ENCODE data around the gene CERK. TPM values are rescaled to one million over a fixed set of nuclear protein-coding genes. Genes with fewer than 3 reads are reported as not detected.

CERK gene
- total and polyA plus RNA-seq, 2 of the 13 experiments (the other 11 are each of a cell fraction or from before 2014, with no cell fraction given): 40.3 to 41.9 TPM

DNA sequence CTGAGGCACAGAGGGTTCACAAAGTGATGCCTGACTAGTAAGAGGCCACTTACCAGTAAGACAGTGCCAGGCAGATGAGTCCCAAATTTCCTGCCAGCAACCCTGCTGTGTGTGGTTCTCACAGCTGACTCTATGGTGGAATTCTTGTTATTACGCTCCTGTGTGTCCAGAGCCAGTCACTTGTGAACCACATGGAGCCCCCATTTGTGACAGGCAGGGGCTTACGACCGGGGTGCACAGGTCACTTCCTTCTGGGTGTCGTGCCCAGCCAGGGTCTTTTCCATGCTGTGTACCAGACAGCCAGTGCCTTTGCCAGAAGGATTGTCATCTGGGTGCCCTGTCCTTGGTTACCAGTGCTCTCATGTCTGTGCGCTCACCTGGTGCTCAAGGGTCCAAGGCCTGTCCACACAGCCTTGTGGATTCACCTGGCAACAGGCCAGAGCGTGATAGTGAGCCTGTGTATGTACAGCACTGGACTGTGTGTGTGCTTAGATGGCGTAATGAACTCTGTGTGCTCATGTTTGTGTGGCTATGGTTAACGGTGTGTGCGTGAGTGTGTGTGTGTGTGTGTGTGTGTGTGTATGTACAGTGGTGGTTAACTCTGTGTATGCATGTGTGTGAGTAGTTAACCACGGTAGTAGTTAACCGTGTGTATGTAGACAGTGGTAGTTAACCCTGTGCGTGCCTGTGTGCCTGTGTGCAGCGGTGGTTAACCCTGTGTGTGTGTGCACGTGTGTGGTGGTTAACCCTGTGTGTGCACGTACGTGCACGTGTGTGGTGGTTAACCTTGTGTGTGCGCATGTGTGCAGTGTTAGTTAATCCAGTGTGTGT is 99.2 kb downstream of the CERK start (continued):
- no peak for TF ChIP-seq POLR2G (IDR thresholded peaks at IDR 0.05; ENCODE audit: low read depth, low read length)
- TF ChIP-seq ZNF709 (CRISPR knock-in tag; IDR thresholded peaks at IDR 0.05): no peak
- TF ChIP-seq KAT7 (CRISPR knock-in tag; IDR thresholded peaks at IDR 0.05; ENCODE audit: borderline replicate concordance): no peak
- TF ChIP-seq ZFP82 (CRISPR knock-in tag; IDR thresholded peaks at IDR 0.05; ENCODE audit: borderline replicate concordance): no peak
- no peak for TF ChIP-seq ZNF644 (CRISPR knock-in tag; IDR thresholded peaks at IDR 0.05; ENCODE audit: low read depth)
- TF ChIP-seq ZFAT (CRISPR knock-in tag; conservative IDR thresholded peaks at IDR 0.05): no peak
- TF ChIP-seq GMEB2 (CRISPR knock-in tag; IDR thresholded peaks at IDR 0.05; ENCODE audit: low read depth): no peak
- no peak for TF ChIP-seq ZBTB8A (CRISPR knock-in tag; IDR thresholded peaks at IDR 0.05; ENCODE audit: borderline replicate concordance, low read depth)
- 0 out of 2 replicates have a peak, but pooled peaks have one; percentile 45 for TF ChIP-seq ZNF792 (CRISPR knock-in tag; IDR thresholded peaks at IDR 0.05)
- TF ChIP-seq PCBP2 (optimal IDR thresholded peaks at IDR 0.05; ENCODE audit: low read depth, low read length, poor library complexity, severe bottlenecking): no peak
- TF ChIP-seq MAFK (conservative IDR thresholded peaks at IDR 0.05 in 1 of 2, IDR thresholded peaks at IDR 0.05 in 1 of 2; ENCODE audit: low read length in 2 of 2): no peak
- TF ChIP-seq ZKSCAN8 (CRISPR knock-in tag; IDR thresholded peaks at IDR 0.05; ENCODE audit: borderline replicate concordance): no peak
- TF ChIP-seq SNAPC2 (CRISPR knock-in tag; IDR thresholded peaks at IDR 0.05): no peak; the same call in 1 of the 2 replicates
- TF ChIP-seq HMG20B (CRISPR knock-in tag; conservative IDR thresholded peaks at IDR 0.05): no peak
- no peak for TF ChIP-seq ZNF770 (CRISPR knock-in tag; IDR thresholded peaks at IDR 0.05)
- TF ChIP-seq ZNF652 (CRISPR knock-in tag; IDR thresholded peaks at IDR 0.05; ENCODE audit: borderline replicate concordance, low read depth): peak; percentile 94
- TF ChIP-seq TAF1 (CRISPR knock-in tag; IDR thresholded peaks at IDR 0.05): no peak
- TF ChIP-seq SMARCE1 (IDR thresholded peaks at IDR 0.05; ENCODE audit: borderline replicate concordance): no peak
- TF ChIP-seq, protein P1, sequence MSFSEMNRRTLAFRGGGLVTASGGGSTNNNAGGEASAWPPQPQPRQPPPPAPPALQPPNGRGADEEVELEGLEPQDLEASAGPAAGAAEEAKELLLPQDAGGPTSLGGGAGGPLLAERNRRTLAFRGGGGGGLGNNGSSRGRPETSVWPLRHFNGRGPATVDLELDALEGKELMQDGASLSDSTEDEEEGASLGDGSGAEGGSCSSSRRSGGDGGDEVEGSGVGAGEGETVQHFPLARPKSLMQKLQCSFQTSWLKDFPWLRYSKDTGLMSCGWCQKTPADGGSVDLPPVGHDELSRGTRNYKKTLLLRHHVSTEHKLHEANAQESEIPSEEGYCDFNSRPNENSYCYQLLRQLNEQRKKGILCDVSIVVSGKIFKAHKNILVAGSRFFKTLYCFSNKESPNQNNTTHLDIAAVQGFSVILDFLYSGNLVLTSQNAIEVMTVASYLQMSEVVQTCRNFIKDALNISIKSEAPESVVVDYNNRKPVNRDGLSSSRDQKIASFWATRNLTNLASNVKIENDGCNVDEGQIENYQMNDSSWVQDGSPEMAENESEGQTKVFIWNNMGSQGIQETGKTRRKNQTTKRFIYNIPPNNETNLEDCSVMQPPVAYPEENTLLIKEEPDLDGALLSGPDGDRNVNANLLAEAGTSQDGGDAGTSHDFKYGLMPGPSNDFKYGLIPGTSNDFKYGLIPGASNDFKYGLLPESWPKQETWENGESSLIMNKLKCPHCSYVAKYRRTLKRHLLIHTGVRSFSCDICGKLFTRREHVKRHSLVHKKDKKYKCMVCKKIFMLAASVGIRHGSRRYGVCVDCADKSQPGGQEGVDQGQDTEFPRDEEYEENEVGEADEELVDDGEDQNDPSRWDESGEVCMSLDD (CRISPR knock-in tag; IDR thresholded peaks at IDR 0.05; ENCODE audit: borderline replicate concordance): no peak
- no peak for TF ChIP-seq BRCA1 (CRISPR knock-in tag; IDR thresholded peaks at IDR 0.05)
- peak; percentile 75; the same call in 1 of the 2 replicates for TF ChIP-seq KLF6 (CRISPR knock-in tag; IDR thresholded peaks at IDR 0.05)
- TF ChIP-seq FOXA1 (IDR thresholded peaks at IDR 0.05): peak; percentile 97
- peak; percentile 96 for TF ChIP-seq FOXA1 (CRISPR knock-in tag; IDR thresholded peaks at IDR 0.05)
- TF ChIP-seq IKZF4 (CRISPR knock-in tag; IDR thresholded peaks at IDR 0.05; ENCODE audit: borderline replicate concordance, low read depth, not compliant biosample characterization): no peak
- TF ChIP-seq SIX4 (CRISPR knock-in tag; IDR thresholded peaks at IDR 0.05): no peak
- TF ChIP-seq ZNF292 (CRISPR knock-in tag; IDR thresholded peaks at IDR 0.05; ENCODE audit: borderline replicate concordance, low read depth): peak; percentile 78; the same call in 1 of the 2 replicates

Measured in HepG2 (cell line).